GM21423 (cell line): Measurements from ENCODE around the gene HARS2.
"Not testable (repeated sequence)": the region's sequence is repeated elsewhere in the genome, so short reads cannot be mapped to it uniquely, and the experiment has no call there.

ENCODE experiments used
- ATAC-seq: cut with Tn5 transposase; IDR thresholded peaks from one replicate; pipeline ENCODE4 v1.9.1; 2021; ENCODE audit warnings: mild to moderate bottlenecking, moderate library complexity; ENCODE audit not compliant: unreplicated experiment

The HARS2 gene, protein sequence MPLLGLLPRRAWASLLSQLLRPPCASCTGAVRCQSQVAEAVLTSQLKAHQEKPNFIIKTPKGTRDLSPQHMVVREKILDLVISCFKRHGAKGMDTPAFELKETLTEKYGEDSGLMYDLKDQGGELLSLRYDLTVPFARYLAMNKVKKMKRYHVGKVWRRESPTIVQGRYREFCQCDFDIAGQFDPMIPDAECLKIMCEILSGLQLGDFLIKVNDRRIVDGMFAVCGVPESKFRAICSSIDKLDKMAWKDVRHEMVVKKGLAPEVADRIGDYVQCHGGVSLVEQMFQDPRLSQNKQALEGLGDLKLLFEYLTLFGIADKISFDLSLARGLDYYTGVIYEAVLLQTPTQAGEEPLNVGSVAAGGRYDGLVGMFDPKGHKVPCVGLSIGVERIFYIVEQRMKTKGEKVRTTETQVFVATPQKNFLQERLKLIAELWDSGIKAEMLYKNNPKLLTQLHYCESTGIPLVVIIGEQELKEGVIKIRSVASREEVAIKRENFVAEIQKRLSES

DNA sequence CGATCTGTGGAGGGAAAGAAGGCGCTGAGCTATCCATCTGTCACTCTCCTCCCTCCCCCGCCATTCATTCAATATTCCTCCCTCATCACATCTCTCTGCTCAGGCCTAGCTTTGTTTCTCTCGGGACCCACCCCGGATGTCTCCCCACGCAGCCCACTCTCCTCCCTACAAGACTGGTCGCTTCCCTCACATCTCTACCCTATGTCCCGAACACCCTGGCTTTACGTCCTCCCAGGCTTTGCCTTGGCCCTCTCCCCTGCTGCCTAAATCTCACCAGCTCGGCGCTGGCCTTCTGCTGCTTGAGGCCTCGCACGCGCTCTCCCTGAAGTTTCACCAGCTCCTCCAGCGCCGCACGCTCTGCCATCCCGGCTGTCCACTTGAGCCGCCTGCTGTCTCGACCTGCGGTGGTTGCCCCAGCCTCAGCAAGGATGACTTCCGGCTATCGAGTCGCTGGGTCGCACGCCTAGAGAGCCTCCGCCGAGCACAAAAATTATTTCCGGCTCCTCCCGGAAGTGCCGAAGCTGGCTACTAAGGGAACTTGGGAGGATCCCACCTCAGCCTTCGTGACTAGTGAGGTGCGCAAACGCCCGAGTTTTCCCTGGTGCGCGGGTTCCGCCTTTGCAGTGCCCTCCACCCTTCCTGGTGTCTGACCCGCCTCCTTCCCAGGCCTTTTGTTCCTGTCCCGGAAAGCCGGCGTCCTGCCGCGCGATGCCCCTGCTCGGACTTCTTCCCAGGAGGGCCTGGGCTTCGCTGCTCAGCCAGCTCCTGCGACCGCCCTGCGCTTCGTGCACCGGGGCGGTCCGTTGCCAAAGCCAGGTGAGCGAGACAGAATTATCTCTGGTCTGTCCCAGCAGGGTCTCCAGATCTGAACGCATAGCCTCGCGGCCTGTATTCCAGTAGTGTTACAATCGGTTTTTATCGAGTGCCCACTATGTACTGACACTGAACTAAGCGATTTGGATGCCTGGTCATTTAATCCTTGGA lies at the start of gene HARS2, which contains the start of gene HARS1:
Gene HARS2, plus strand, starts transcription at position 515 of the 984 bp plus-strand sequence. Its CDS starts 194 bp downstream, at position 709.
Gene HARS1, minus strand, starts transcription at position 430 of the 984 bp plus-strand sequence. Its CDS starts 66 bp downstream, at position 364.
- peak; percentile 98 for ATAC-seq

DNA sequence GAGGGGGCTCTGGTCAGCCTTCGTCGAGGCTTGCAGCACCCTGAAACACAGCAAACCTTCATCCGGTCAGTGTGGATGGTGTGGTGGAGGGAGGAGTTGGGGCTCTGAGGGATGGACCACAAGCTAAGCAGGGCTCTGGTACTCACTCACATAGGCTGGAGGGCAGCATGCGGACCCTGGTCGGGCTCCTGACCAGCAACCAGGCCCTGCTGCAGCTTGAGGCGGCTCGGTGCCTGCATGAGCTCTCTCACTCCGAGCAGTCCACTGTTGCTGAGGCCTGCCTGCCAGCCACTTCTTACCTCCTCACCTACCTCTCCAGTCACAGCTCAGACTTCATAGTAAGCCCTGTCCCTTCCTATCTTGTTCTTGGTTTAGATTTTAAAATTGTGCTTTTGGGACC lies 49.5 kb upstream of the HARS2 start:
- no peak for ATAC-seq

GRCh38 chr5:140642718-140643117 lies 48.5 kb upstream of the HARS2 start:
- ATAC-seq: no peak

DNA sequence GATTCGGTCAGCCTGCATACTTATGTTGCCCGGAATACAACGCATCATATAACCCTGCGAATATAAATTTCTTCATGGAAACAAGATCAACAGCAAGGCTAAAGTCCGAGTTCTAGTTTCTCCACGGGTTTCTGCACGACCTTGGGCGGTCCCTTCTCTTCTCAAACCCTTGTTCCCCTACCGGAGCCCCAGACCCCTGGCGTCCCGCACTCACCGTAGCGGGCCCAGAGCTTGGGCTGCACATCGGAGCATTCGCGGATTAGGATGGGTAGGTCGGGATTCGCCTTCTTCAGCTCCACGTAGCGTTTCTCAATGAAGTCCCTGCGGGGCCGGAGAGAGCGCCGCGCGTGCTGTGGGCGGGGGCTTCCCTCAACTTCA lies 44.2 kb upstream of the HARS2 start:
- no peak for ATAC-seq

GRCh38 chr5:140658870-140659269 lies 32.4 kb upstream of the HARS2 start:
- no peak for ATAC-seq

GRCh38 chr5:140660371-140660770 lies 30.9 kb upstream of the HARS2 start:
- not testable (repeated sequence) for ATAC-seq

DNA sequence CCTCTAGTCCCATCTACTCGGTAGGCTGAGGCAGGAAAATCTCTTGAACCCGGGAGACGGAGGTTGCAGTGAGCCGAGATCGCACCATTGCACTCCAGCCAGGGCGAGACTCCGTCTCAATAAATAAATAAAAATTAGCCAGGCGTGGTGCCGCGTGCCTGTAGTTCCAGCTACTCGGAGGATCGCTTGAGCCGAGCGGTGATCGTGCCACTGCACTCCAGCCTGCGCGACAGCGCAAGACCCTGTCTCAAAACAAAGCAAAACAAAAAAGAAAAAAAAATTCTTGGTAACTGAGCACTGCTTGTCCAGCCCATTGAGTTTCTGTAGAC lies 27.3 kb upstream of the HARS2 start:
- no peak for ATAC-seq

DNA sequence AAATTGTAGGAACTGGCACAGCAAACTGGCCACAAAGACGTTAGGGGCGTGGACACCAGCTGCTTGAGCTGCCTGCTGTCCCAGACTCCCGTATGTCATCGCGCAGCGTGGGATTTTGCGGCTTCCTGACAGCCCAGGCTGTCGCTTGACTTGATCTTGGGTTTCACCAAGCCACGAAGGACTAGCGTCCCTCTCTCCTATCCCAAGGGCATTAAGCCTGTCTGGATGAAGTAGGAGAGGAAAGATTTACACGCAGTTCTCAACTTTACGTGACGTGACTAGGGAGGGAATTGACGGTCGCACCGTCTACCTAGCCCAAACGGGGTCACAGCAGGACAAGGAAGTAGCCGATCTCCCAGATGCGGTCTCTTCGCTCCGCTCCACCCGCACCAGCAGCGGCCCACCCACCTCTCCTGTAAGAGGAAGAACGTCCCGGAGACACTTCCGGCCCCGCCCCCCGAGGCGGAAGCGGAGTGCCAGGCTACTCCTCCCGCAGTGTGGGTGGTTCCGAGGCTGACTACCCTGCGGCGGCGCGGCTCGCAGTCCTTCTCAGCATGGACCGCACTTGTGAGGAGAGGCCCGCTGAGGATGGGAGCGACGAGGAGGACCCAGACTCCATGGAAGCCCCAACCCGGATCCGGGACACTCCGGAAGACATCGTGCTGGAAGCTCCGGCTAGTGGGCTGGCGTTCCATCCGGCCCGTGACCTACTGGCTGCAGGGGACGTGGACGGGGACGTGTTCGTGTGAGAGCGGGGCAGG lies 26.7 kb upstream of the HARS2 start, which contains the start of gene WDR55:
Gene WDR55, plus strand, starts transcription at position 546 of the 761 bp plus-strand sequence. Its CDS starts 9 bp downstream, at position 555.
- peak; percentile 96 for ATAC-seq

GRCh38 chr5:140671035-140671434 lies 20.2 kb upstream of the HARS2 start:
- ATAC-seq: not testable (repeated sequence)

DNA sequence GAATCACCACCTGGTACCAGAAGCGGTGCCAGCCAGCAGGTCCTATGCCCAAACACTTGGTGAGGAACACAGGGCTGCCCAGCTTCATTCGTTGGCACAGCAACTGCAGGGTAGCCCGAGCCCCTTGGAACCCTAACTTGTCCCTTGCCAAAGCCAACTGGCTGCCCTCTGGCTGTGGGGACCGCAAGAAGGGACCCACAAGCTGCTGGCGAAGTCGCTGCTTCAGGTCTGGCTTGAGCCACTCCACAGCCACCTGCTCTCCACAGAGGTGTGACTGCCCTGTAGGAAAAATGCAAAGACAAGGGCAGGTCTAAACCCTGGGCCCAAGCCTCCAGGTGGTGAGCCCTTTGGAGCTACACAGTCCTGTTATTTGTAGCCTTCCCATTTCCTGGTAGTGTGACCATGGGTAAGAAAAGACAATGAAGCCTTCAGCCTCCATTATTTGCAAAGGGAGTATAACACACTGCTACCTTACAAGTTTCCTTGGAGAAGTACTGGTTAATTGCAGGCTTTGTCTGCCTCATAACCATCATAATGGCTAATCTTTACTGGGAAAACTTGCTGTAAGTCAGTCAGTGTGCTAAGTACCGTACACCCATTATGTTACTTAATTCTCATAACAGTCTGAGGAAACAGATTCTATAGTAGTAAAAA lies 19.7 kb upstream of the HARS2 start:
- ATAC-seq: no peak

GRCh38 chr5:140672455-140673186 lies 18.6 kb upstream of the HARS2 start:
- no peak for ATAC-seq

DNA sequence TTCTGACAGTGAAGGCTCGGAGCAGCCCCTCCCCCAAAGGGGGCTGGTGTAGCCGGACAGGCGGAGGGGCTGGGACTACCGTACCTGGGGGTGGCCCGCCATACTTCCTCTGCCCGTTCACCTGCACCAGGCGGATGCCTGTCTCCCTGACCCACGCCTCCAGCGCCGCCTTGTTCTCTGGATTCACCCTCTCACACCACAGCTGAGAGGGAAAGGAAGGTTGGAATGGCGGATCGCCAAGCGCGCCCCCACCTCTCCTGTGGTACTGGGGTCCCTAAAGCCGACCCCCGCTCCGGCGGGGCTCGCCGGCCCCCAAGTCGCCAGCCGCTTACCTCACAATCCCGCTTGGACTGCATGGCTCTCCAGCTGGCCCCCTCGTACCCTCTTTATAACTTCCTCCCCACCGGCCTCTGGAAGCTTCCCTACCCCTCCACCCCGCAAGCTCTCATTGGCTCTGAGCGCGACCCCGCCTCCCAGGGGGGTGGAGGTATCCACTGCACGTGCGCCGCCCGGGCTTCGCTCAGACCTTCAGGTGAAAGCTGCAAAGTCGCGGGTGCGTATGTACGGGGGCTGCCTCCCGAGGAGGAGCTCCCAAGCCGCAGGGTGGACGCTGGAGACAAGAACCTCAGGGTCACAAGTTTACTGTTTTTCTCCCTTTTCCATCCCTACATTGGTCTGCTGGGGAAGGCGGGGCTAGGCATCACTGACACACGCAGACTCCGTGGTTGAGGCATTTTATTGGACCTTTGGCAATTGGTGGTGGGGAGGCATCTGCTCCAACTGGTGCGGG lies 17.9 kb upstream of the HARS2 start, which contains the start of gene DND1:
Gene DND1, minus strand, starts transcription at position 390 of the 790 bp plus-strand sequence. Its CDS starts 34 bp downstream, at position 356.
- no peak for ATAC-seq

- no peak for ATAC-seq
Measured at GRCh38 chr5:140674211-140674610, 17.0 kb upstream of the HARS2 start.

DNA sequence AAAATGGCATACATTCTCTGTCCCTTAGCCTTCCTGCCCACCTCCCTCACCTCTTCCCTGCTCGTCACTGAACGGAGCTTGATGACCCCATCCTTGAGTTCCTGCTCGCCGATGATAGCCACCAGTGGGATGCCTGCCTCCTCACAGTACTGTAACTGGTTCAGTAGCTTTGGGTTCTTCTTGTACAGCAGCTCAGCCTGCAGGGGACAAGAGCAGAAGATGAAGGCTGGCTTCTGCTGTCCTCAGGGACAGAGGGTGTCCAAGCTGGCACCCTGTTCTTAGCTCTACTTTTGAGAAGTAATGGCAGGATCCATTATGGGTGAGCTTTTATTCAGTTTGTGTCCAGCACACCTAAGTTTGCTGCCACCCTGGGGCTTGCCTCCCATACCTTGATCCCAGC lies 16.6 kb upstream of the HARS2 start:
- no peak for ATAC-seq

GRCh38 chr5:140677947-140678346 lies 13.3 kb upstream of the HARS2 start:
- ATAC-seq: no peak

GRCh38 chr5:140678993-140679392 lies 12.3 kb upstream of the HARS2 start:
- no peak for ATAC-seq

DNA sequence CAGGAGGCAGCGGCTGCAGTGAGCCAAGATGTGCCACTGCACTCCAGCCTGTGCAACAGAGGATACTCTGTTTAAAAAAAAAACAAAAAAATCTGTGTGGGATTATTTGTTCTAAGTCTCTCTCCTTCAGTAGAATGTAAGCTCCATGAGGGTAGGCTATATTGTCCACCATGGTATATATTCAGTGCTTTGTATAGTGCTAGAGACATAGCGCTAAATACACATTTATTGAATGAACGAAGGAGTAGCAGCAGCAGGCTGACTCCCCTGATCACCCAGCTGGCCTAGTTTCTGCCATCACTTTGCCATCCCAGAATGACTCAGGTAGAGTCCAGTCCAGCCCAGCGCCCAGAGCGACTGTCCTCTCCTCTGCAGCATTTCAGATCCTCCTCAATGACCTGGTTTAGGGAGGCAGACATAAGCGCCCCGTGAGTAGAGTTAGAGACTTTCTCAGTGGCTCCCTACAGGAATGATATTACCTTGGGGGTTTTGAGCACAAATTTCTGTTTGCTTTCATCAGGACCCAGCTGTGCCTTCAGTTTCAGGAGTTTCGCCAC lies 801 bp upstream of the HARS2 start:
- ATAC-seq: no peak

- ATAC-seq: no peak
Measured at GRCh38 chr5:140694276-140694675, 3.0 kb downstream of the HARS2 start.
